GM12865 (cell line): ENCODE measurements around the gene CRISP2.

Experiments
- DNase-seq: peaks from one replicate; pipeline ENCODE4 v3.0.0; 2010; ENCODE audit warnings: low read depth
- H3K4me3 ChIP-seq: 2 replicates; pipeline ENCODE4 v1.5.1; 2011; ENCODE audit warnings: mild to moderate bottlenecking, low read depth, low read length, control low read depth
- TF ChIP-seq, protein P1 (sequence below): IDR thresholded peaks from 2 replicates; pipeline ENCODE4 v1.5.1; 2011; ENCODE audit warnings: low read length, control low read depth, low read depth, inconsistent platforms; ENCODE audit not compliant: insufficient read depth; ENCODE audit errors: missing control alignments

The CRISP2 gene

DNA sequence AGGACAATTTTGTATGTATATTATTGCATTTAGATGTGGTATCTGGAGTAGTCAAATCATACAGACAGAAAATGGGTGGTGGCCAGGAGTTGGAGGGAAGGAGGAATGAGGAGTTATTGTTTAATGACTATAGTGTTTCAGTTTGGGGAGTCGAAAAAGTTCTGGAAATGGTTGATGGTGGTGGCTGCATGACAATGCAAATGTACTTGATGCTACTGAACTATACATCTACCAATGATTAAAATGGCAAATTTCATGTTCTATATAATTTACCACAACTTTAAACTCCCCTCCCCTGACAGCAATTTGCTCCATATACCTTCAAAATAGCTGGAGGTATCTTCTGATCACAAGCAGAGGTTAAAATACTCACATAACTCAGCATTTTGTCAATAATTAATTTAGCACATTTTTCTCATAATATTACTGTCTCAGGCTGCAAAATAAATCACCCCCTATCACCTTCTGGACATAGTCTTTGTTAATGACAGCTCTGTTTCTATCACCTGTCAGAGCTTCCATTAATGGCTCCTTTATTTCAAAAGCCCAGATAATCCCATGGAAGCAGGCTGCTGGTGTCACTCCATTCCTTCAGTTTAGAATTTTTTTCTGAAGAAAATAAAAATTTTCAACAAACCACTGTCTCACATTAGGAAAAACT, 51.0 kb downstream of the CRISP2 start:
- H3K4me3 ChIP-seq = no peak overlapping the region
- TF ChIP-seq, protein P1, sequence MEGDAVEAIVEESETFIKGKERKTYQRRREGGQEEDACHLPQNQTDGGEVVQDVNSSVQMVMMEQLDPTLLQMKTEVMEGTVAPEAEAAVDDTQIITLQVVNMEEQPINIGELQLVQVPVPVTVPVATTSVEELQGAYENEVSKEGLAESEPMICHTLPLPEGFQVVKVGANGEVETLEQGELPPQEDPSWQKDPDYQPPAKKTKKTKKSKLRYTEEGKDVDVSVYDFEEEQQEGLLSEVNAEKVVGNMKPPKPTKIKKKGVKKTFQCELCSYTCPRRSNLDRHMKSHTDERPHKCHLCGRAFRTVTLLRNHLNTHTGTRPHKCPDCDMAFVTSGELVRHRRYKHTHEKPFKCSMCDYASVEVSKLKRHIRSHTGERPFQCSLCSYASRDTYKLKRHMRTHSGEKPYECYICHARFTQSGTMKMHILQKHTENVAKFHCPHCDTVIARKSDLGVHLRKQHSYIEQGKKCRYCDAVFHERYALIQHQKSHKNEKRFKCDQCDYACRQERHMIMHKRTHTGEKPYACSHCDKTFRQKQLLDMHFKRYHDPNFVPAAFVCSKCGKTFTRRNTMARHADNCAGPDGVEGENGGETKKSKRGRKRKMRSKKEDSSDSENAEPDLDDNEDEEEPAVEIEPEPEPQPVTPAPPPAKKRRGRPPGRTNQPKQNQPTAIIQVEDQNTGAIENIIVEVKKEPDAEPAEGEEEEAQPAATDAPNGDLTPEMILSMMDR = no peak
- no peak for DNase-seq

DNA sequence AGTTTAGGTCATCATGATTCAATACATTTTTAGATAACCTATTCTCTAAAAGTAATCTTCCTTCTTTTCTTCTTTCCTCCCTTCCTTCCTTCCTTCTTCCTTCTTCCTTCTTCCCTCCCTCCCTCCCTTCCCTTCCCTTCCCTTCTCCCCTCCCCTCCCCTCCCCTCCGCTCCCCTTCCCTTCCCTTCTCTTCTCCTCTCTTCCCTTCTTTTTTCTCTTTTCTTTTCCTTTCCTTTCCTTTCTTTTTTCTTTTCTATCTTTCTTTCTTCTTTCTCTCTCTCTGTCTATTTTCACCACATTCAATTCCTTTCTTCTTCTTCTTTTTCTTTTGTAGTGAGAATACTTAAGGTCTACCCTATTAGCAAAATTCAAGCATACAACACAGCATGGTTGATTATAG, 59.4 kb downstream of the CRISP2 start:
- no peak for DNase-seq
- TF ChIP-seq, protein P1 = no peak
- no peak overlapping the region for H3K4me3 ChIP-seq

DNA sequence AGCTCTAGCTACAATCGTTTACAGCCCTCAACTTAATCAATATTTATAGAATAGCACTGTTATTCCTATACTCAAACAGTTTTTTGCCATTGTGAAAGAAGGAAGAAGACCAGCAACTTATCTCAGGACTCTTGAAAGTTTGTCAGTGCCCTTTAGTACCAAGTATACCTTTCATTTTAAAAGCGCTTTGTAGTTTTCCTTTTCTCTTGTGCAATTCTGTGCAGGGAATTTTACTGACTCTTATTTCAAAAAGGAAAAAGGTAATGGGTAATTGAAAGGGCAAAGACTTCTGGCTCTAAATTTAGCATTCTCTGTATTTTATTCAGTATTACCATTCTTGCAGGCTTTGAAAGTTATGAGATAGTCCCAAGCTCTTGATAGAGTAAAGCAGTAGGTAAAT, 59.9 kb downstream of the CRISP2 start:
- DNase-seq = no peak
- TF ChIP-seq, protein P1 = no peak
- H3K4me3 ChIP-seq = no peak overlapping the region

DNA sequence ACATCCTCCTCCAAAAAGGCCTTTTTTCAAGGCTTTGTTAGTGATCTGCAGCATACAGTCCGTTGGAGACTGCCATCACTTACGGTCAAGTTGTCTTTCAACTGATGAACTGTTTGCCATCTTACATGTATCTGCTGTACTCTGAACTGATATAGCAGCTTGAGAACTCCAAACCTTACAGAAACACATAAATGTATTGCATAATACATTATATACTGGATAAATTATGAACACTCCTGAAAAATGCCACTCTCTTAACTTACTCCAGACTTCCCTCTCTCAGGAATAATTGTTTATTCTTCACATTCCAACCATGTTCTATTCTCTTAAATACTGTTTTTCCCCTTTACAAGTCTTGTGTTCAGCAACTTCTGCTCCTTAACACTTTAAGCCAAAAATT, 62.1 kb downstream of the CRISP2 start:
- TF ChIP-seq, protein P1 = no peak
- no peak for DNase-seq
- no peak overlapping the region for H3K4me3 ChIP-seq

DNA sequence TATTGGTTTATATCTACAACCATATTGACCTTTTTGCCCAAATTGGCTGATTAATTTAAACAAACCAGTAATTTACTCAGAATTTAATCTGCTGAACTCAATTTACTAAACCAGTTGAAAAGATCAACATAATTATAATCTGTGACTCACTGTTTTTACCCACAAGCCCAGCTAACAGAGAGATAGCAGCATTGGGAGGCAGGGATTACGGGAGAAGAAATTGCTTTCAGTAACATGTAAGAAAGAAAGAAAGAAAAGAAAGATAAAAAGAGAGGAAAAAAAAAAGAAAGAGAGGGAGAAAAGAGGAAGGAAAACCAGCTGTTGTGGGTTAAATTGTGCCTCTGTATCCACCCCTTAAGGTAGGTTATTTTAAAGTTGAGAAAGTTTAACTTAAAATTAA, 63.4 kb downstream of the CRISP2 start:
- DNase-seq = no peak
- no peak overlapping the region for H3K4me3 ChIP-seq
- TF ChIP-seq, protein P1 = no peak

DNA sequence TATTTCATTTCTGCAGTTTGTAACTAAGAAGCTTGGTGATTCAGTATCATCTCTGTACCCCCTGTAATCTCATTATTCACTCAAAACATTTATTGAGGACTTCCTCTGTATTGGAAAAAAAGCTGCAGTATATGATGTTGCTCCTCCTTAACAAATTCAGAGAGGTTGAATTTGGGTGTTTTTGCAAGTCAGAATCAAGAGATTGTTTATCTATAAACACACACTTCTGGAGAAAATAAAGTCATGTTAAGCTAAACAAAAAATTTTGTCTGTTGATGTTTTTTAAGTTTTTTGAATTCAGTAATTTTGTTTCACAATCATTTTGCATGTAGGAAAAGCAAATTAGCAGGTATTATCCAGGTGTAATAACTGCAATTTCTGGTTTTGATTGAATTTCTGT, 65.3 kb downstream of the CRISP2 start:
- TF ChIP-seq, protein P1 = no peak
- no peak overlapping the region for H3K4me3 ChIP-seq
- no peak for DNase-seq

DNA sequence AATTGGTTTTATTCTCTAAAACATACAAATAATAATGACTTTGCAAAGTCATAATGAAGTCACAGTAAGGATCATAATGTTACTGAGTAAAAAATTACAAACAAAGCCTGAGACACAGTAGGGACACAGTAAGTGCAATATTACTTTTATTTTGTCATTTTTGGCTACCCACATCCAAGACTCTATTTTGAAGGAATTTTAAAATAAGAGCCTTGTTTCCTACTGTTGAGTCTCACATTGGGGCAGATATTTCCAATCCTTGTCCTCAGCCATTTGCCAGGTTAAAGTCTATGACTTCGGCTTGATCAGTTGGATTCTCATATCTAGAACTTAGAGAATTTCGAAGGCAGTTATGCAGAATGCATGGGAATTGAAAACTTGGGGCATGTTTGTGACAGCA, 65.9 kb downstream of the CRISP2 start:
- H3K4me3 ChIP-seq = no peak overlapping the region
- DNase-seq = no peak
- TF ChIP-seq, protein P1 = no peak
